Hematopoietic multipotent progenitor cell treated with erythropoietin and hydrocortisone succinate and interleukin-3 and kit ligand, for 17 days (in vitro differentiated cells): ENCODE results near the gene GABPB2.

Experiments
- DNase-seq: peaks from one replicate; pipeline ENCODE4 v3.0.0-alpha.2; 2015; ENCODE audit warnings: low spot score

Gene GABPB2

DNA sequence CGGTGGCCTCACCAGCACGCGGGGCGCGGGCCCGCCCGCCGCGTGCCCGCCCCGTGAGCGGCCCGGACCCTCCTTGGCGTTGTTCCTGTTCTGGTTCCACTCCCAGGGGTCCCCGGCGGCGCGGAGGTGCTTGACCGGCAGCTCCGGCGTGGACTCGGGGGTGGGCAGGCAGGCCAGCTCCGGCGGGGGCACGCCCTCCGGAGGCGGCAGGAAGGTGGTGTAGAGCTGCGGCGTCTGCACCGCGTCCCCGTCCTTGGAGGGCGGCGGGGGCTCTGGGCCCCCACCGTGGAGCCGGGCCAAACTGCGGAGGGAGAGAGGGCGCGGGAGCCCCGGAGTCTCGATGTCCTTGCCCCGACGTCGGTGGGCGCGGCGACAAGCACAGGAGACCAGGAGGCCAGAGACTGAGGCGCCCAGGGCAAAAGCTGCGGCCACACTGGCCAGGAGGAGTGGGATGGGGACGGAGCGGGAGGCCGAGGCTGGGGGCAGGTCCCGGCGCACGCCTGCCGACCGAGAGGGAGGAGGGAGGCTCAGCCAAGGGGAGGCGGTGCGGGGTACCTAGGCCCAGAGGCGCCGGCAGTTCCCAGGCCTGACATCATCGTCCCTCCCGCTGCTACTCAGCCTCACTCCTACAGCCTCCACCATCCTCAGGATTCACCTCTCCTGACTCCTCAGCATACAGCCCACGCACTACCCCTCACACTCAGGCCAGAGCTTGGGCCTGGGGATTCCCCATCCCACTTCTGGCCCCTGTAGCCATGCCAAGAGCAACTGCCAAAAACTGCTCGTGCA is 62.7 kb downstream of the GABPB2 start:
- no peak for DNase-seq

- no peak for DNase-seq
These were observed 63.8 kb downstream of the GABPB2 start for GRCh38 chr1:151134396-151134795.

DNA sequence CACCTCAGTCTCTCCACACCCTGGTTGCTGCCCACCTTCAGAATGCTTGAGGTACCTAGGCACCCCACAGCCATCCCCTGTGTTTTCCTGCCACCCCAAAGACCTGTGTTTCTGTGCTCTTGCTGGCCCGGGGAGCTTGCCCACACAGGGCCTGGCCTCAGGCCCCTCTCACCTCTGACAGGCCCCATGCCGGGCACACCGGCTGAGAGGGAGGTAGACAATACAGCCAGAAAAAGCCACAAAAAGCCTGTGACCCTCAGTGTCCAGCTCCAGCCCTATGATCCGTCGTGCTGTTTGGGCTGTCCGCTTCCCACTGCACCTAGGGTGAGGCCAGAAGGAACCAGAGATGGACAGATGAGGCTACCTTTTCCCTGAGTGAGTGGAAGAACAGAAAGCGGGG is 64.4 kb downstream of the GABPB2 start:
- DNase-seq, result no peak

GRCh38 chr1:151135433-151136385 is 65.1 kb downstream of the GABPB2 start:
- DNase-seq, result no peak

DNA sequence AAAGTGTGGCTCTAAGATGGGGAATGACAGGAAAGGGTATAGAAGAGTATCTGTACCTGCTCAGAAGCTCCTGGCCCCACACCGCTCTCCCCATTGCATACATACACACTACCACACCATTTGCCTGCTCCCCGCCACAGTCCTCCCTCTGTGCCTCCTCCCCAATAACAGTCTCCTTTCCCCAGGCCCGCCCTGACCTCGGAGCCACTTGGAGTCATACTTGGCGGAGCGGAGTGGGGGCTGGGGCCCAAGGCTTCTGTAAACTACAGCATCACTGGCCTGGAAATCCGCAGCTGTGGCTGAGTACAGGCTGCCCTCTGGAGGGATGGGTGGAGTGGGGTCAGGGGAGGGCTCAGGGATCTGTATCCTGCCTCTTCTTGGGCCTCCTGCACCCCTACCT is 67.2 kb downstream of the GABPB2 start:
- DNase-seq, result no peak

GRCh38 chr1:151142411-151143056 is 72.0 kb downstream of the GABPB2 start:
- no peak for DNase-seq

DNA sequence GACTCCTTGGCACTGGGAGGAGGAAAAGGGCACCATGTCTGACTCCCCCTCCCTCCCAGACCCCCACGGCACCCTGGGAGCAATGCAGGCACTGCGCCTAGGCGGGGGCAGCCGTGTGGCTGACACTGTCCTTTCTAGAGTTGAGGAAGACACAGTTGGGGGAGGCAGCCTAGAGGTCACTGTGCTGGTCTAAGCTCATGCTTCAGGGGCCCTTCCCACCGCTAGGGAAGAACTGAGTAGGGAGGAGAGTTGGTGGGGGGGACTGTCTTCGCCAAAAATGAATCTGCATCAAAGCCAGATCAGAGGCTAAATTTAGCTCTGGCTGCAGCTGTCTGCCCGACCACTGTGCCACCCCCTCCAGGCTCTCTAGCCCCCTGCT is 72.5 kb downstream of the GABPB2 start:
- no peak for DNase-seq

- no peak for DNase-seq
These were observed 73.4 kb downstream of the GABPB2 start for GRCh38 chr1:151143986-151144385.

GRCh38 chr1:151144474-151145303 is 74.1 kb downstream of the GABPB2 start:
- no peak for DNase-seq

- DNase-seq, result no peak
These were observed 74.9 kb downstream of the GABPB2 start for GRCh38 chr1:151145304-151146071.

DNA sequence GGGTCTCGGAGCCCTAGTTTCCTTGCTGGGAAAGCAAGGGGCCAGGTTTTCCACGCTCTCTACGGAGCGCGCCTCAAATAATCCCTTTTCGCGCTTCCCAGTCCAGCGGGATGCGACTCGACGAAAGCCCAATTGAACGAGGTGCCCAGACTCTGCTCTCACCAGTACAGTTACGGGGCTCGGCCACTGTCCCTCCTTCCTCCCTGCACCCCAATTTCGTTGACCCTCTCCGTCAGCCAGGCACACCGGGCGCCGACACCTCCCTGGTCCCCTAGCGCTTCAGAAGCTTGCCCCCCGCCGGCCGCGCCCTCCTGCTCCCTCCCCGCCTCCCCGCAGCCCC is 75.5 kb downstream of the GABPB2 start:
- DNase-seq, result no peak

- DNase-seq, result peak; percentile 86
These were observed 76.0 kb downstream of the GABPB2 start, which contains the start of gene SEMA6C for GRCh38 chr1:151146412-151147131. Gene SEMA6C (minus strand): TSS chr1:151146631. CDS start chr1:151142621, 4,010 bp downstream.

DNA sequence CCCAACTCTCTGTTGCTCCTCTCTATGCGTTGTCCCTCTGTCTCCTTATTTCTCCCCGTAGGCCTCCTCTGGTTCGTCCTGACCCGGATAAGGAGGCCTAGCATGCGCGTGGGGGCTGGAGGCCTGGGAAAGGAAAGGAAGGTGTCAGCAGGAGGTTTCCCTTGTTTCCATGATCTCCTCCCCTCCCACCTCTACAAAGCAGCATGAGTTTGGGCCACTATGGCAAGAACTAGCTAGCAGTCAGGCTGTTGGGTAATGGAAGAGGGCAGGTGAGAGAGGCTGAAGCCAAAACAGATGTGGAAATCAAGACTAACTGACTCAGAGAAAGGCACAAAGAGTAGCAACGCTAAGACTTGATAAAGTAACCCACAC is 76.6 kb downstream of the GABPB2 start:
- DNase-seq, result peak; percentile 20

GRCh38 chr1:151147665-151148064 is 77.1 kb downstream of the GABPB2 start:
- DNase-seq, result no peak

DNA sequence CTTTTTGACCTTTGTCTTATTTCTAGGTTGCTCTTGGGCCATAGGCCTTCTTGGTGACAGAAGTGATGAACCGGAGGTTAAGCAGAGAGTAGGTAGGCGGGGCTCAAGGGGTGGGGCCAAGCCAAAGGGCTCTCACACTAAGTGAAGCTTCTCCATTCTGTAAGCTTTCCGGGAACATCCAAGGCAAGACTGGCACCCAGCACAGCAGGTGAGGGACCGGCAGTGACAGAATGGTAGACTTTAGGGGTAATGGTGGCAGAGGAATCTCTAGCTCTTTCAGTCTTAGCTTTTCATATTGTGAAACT is 85.9 kb downstream of the GABPB2 start, which contains the start of gene TNFAIP8L2:
TNFAIP8L2 (plus strand) TSS at position 135 of the 305 bp plus-strand sequence. CDS start 2,049 bp downstream, outside the sequence.
- peak; percentile 56 for DNase-seq

DNA sequence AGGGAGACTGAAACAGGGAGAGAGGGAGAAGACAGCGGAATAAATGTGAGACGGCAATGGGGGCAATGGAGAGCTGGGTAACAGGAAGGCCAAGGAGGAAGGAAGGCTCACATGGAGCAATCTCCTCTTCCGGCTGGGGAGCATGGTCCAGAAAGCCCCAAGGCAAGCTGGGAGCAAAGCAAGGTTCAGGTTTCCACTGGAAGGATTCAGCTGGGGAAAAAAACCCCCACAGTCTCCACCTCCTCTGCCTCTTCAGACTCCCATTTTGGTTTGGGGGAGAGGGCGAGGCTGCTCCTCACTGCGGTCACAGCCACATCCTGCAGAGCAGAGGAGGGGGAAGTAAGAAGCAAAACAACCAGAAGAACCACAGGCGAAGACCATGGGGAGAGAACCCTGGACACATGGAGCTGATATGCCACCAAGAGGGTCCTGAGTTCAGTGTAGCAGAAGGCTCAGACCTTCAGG is 86.5 kb downstream of the GABPB2 start:
- DNase-seq, result no peak

DNA sequence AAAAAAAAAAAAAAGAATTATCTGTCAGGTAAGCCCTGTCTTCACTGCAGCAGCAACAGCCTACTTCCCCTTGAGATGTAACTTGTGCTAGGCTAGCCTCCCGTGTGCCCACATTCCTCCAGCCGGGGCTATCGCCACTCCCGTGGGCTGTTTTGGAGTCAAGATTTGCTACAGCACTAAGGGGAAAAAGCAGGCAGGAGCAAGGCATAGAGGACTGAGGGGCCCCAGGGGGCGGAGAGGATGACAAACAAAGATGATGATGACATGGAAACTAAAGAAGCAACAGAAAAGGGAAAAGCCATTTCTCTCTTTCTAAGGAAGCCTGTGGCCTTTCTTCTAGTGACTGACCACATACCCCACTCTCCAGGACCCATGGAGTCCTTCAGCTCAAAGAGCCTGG is 87.8 kb downstream of the GABPB2 start:
- no peak for DNase-seq

GRCh38 chr1:151158751-151159251 is 88.2 kb downstream of the GABPB2 start:
- DNase-seq, result no peak

DNA sequence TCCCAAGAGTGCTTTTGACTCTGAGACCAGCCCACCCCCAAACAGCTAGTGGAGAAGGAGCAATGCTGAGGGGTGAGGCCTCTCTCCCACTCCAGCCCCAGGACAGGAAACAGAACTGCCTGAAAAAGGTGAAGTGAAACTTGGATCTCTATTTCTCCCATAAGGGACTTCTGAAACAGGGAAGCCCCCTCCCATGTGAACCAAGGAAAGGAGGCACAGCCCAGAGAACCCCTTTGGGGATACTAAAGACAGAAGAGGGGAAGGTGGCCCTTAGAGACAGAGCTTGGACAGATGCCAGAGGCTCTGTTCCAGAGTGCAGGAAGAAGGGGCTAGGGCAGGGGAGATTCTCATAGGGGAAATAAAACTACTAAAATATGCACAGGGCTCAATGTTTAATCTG is 88.8 kb downstream of the GABPB2 start:
- DNase-seq, result no peak

DNA sequence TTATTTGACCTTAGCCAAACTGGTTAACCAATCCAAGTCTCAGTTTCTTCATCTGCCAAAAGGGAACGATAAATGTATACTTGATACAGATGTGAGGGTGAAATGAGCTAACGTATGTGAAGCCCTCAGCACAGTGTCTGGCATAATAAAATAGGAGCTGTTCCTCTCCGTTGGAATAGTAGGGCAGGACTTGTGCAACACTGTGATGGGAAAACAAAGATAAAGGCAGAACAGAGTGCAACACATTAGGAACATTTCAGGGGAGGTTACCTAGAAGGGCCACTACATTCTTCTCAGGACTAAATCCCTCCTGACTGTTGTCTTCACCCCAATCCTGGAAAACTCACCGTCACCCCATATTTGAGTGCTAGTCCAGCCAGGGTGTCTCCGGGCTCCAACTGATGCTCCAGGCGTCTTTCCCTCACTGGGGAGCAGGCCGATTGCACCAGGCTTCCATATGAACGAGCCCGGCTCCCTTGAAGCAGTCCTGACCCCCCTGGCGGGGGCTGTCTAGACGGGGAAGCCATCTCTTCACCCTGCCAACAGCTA is 94.2 kb downstream of the GABPB2 start:
- DNase-seq, result no peak
